Heart left ventricle (tissue), 16 donors: ENCODE data around the gene UNC45A. TPM values are rescaled to one million over a fixed set of nuclear protein-coding genes. Genes with fewer than 3 reads are reported as not detected.
"Not testable (repeated sequence)": the region's sequence is repeated elsewhere in the genome, so short reads cannot be mapped to it uniquely, and the experiment has no call there.

Experiments used
- ATAC-seq, 4 donors: fragments of 200-7000 bp; cut with Tn5 transposase; one replicate each; pipeline ENCODE4 v1.9.1; 2020 to 2022; ENCODE audit warnings: moderate library complexity in 4 of 4, mild to moderate bottlenecking in 3 of 4, moderate number of reproducible peaks in 1 of 4
- DNase-seq, 5 donors: peaks; one replicate each; pipeline ENCODE4 v3.0.0-alpha.2; 2020
- H3K27ac ChIP-seq, 12 donors: fragments of 200-600 bp; sonication (generic) in 4 of 12; one replicate each; pipeline versions ENCODE4 v1.5.0 to v1.8.0; 2016 to 2022; ENCODE audit warnings: mild to moderate bottlenecking in 2 of 12
- H3K27me3 ChIP-seq, 9 donors: fragments of 200-600 bp; sonication (generic) in 2 of 9; one replicate each; pipeline versions ENCODE4 v1.5.1 to v1.8.0; 2016 to 2022; ENCODE audit warnings: mild to moderate bottlenecking in 3 of 9
- H3K36me3 ChIP-seq, 9 donors: fragments of 200-600 bp; sonication (generic) in 2 of 9; one replicate each; pipeline versions ENCODE4 v1.5.0 to v1.8.0; 2018 to 2022; ENCODE audit warnings: mild to moderate bottlenecking in 2 of 9
- H3K4me1 ChIP-seq, 12 donors: fragments of 200-600 bp; sonication (generic) in 4 of 12; one replicate each; pipeline versions ENCODE4 v1.5.0 to v1.8.0; 2016 to 2022; ENCODE audit warnings: mild to moderate bottlenecking in 3 of 12
- H3K4me3 ChIP-seq, 12 donors: fragments of 200-600 bp; sonication (generic) in 4 of 12; one replicate each; pipeline versions ENCODE4 v1.5.0 to v1.8.0; 2017 to 2022; ENCODE audit warnings: mild to moderate bottlenecking in 9 of 12, moderate library complexity in 4 of 12
- H3K9me3 ChIP-seq, 12 donors: fragments of 200-600 bp; sonication (generic) in 4 of 12; one replicate each; pipeline versions ENCODE4 v1.5.0 to v1.8.0; 2016 to 2022; ENCODE audit warnings: mild to moderate bottlenecking in 1 of 12
- POLR2A ChIP-seq, 2 donors: fragments of 450-650 bp; IDR thresholded peaks; one replicate each; pipeline ENCODE4 v1.6.1; 2017; ENCODE audit warnings: antibody characterized with exemption in 2 of 2, mild to moderate bottlenecking in 2 of 2, moderate library complexity in 2 of 2
- whole genome bisulfite sequencing, 4 donors: extraction: QIAGEN DNeasy Blood & Tissue Kit in 2 of 4; methylation state at CpG; one replicate each; pipeline versions ENCODE4 v1.1.5 to v1.1.7; 2013 to 2018; 5-methylcytosine and 5-hydroxymethylcytosine counted together
- intact Hi-C, 10 donors: fragments of 100-400 bp; cut with DNase I; formaldehyde crosslinking; loops; one replicate each; pipeline versions ENCODE4 v1.11.1 to v1.14.2; 2022
- polyA plus RNA-seq, 2 donors: library from polyadenylated mRNA; stranded (reverse); fragments of 200-250 nt; gene quantifications; one replicate each; pipeline ENCODE4 v1.2.3, GENCODE V29; 2013
- total RNA-seq, 9 donors: library from RNA; depleted of rRNA in 2 of 9; stranded (reverse); fragments of >200 nt in 2 of 9; fragmentation: NEBNext Ultra II Directional in 3 of 9; extraction: Animal tissue kit (Norgen Biotek cat#: 25700) in 3 of 9; gene quantifications; one replicate each; pipeline versions ENCODE4 v1.1.0 to v1.2.4, GENCODE V29; 2016 to 2023
- TF ChIP-seq, protein P1 (sequence below), 12 donors: fragments of 200-600 bp; sonication (generic) in 4 of 12; IDR thresholded peaks; one replicate each; pipeline versions ENCODE4 v1.5.0 to v1.8.0; 2018 to 2022; ENCODE audit warnings: antibody characterized with exemption in 12 of 12, mild to moderate bottlenecking in 5 of 12
- donor health status: ischemic (EF 13 %, LVEDD 7.1; RV severe dilation, severe dysfunction).
- donor health status: healthy with polysubstance abuse.
- donor health status: DM: no; HTN: yes; CAD: no.
- donor health status: DM: no; HTN: no; CAD: no.
- donor health status: ischemic (EF 25% LVEDD 6.9; RV normal size, moderate dysfunction).
- donor health status: ischemic (EF 25% LVEDD 5.7; RV mildly dilated, moderate dysfunction).
- donor health status: healthy.
- donor health status: DM: yes; HTN: yes; CAD: no.
- donor health status: ischemic (EF 35%, LVEDD 5.7; RV mildly dilated, moderate dysfunction).
- donor health status: nonischemic (EF 11% LVEDD 7.7; RV severe dilation, severe dysfunction).
- donor health status: DM: yes; HTN: yes; CAD: no.
- donor health status: PGD.
- donor health status: ischemic (EF 29% LVEDD 5.4; RV normal size, mild dysfunction).
- donor health status: nonischemic (EF 23%, LVEDD 6.1; RV moderate dilation, normal function).

UNC45A gene
- total and polyA plus RNA-seq, 11 donors, result 12.0 to 34.0 (median 21.9) TPM

DNA sequence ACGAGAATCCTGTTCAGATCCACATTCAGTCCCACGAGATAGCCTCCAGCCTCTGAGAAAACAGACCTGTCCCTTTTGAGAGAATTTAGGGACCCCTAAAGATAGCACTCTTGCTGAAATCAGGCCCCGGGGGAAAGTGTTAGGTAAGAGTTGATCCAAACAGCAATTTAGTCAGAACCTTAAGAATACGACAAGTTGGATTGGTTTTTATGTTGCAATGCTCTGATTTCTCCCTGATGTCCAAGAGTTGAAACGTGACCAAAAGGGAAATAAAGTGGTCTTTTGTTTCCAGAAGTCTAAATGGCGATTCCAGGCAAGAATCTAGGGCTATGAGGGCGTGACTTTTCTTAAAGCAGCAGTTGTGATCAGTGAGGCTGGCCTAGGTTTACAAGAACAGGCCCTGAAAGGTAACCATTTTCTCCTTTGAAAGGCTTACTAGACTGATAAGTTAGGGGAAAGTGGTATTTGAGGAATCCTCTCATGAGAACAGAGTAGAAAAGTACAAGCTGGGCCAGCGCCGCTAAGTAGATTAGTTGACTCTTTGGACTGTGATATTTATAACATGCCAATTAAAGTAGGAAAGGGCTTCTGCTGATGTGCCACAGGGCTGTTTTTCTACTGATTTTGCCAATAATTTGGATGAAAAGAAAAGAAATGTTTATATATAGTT is 27.1 kb upstream of the UNC45A start:
- Histone ChIP-seq H3K4me1 (peaks cover 3 to 50% (median 29%) of the 10 kb centered on the region in 12 donors), H3K36me3 (peaks cover 8 to 82% (median 74%) of the 10 kb centered on the region in 9 donors), H3K27ac (peak overlapping the region; percentile 26 to 86 (median 70)), H3K27me3 (no peaks in the 10 kb centered on the region), H3K9me3 (no peaks in the 10 kb centered on the region), H3K4me3 (no peak overlapping the region)
- DNase-seq, result no peak
- 49 to 53% (median 50%) methylated on average over 7 to 9 of the region's 9 CpGs for WGBS, 4 donors
- TF ChIP-seq, protein P1, sequence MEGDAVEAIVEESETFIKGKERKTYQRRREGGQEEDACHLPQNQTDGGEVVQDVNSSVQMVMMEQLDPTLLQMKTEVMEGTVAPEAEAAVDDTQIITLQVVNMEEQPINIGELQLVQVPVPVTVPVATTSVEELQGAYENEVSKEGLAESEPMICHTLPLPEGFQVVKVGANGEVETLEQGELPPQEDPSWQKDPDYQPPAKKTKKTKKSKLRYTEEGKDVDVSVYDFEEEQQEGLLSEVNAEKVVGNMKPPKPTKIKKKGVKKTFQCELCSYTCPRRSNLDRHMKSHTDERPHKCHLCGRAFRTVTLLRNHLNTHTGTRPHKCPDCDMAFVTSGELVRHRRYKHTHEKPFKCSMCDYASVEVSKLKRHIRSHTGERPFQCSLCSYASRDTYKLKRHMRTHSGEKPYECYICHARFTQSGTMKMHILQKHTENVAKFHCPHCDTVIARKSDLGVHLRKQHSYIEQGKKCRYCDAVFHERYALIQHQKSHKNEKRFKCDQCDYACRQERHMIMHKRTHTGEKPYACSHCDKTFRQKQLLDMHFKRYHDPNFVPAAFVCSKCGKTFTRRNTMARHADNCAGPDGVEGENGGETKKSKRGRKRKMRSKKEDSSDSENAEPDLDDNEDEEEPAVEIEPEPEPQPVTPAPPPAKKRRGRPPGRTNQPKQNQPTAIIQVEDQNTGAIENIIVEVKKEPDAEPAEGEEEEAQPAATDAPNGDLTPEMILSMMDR (IDR thresholded peaks at IDR 0.05), result no peak
- TF ChIP-seq POLR2A (IDR thresholded peaks at IDR 0.05), result no peak
- peak in 2 of 4 donors; percentile 15 to 31 for ATAC-seq
- intact Hi-C loops, result no loop called here

DNA sequence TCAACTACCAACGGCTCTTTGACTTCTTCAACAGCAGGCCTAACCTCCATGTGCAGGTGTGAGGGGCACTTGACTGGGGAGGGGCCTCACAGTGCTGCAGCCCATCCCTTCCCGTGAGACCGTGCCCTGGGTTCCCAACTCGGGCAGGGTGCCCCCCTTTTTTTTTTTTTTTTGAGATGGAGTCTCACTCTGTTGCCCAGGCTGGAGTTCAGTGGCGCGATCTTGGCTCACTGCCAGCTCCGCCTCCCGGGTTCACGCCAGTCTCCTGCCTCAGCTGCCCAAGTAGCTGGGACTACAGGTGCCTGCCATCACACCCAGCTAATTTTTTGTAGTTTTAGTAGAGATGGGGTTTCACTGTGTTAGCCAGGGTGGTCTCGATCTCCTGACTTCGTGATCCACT is 25.6 kb upstream of the UNC45A start:
- H3K9me3 ChIP-seq, H3K27me3 ChIP-seq, ATAC-seq, H3K4me3 ChIP-seq, DNase-seq, intact Hi-C loops: not testable (repeated sequence)
- Histone ChIP-seq H3K4me1 (peaks cover 0 to 39% (median 22%) of the 10 kb centered on the region in 12 donors), H3K27ac (peak overlapping the region in 1 of 12 donors; percentile 71), H3K36me3 (peaks cover 8 to 96% (median 89%) of the 10 kb centered on the region in 9 donors)
- WGBS, 4 donors, result 87 to 93% (median 91%) methylated on average over 11 of the region's 11 CpGs

DNA sequence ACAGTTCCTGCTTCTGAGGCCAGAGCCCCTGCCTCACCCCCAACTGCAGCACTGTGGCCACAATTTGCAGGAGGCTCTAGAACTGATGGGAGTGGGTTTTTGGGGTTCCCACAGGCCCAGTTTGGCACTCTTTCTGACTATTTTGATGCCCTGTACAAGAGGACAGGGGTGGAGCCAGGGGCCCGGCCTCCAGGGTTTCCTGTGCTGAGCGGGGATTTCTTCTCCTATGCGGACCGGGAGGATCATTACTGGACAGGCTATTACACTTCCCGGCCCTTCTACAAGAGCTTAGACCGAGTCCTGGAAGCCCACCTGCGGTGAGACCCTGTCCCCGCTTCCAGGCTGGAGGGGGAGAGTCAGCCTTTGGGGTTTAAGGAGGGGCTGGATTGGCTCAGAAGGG is 25.1 kb upstream of the UNC45A start:
- Histone ChIP-seq H3K9me3 (no peaks in the 10 kb centered on the region), H3K27ac (no peak overlapping the region), H3K36me3 (peaks cover 8 to 98% (median 92%) of the 10 kb centered on the region in 9 donors), H3K27me3 (no peaks in the 10 kb centered on the region), H3K4me1 (peaks cover 0 to 43% (median 22%) of the 10 kb centered on the region in 12 donors), H3K4me3 (no peak overlapping the region)
- TF ChIP-seq, protein P1 (IDR thresholded peaks at IDR 0.05), result no peak
- TF ChIP-seq POLR2A (IDR thresholded peaks at IDR 0.05), result no peak
- no peak for ATAC-seq
- 93 to 99% (median 96%) methylated on average over 6 to 8 of the region's 8 CpGs for WGBS, 4 donors
- no peak for DNase-seq
- intact Hi-C loops, result no loop called here

DNA sequence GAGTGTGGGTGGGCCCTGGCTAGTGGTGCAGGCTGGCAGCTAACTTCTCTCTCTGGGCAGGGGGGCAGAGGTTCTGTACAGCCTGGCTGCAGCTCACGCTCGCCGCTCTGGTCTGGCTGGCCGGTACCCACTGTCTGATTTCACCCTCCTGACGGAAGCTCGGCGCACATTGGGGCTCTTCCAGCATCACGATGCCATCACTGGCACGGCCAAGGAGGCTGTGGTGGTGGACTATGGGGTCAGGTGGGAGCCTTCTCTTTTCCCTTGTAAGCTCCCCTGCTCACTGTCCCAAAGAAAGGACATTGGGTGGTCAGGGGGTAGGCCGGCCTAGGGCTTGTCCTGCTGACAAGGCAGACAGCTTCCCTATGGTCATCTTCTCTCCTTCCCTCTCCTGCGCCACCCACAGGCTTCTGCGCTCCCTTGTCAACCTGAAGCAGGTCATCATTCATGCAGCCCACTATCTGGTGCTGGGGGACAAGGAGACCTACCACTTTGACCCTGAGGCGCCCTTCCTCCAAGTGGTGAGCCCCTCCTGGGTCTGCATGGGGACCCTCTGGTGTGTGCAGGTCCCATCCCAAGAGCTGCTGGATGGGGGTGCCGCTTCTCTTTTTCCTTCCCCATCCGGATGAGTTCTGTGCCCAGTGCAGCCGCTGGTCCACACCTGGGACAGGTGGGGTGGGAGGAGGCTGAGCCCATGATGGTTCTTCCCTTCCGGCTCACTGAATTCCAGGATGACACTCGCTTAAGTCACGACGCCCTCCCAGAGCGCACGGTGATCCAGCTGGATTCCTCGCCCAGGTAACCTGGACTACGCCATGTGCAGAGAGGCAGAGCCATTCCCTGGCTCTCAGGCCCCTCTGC is 24.4 kb upstream of the UNC45A start:
- no peak for DNase-seq
- H3K36me3 ChIP-seq, result peaks cover 8 to 98% (median 92%) of the 10 kb centered on the region in 9 donors
- no peaks in the 10 kb centered on the region for H3K27me3 ChIP-seq
- intact Hi-C loops, result no loop called here
- TF ChIP-seq POLR2A (IDR thresholded peaks at IDR 0.05), result no peak
- TF ChIP-seq, protein P1 (IDR thresholded peaks at IDR 0.05), result no peak
- H3K4me3 ChIP-seq, result no peak overlapping the region
- 94 to 95% (median 94%) methylated on average over 23 to 24 of the region's 24 CpGs for WGBS, 4 donors
- ATAC-seq, result no peak
- H3K9me3 ChIP-seq, result no peaks in the 10 kb centered on the region
- no peak overlapping the region for H3K27ac ChIP-seq
- H3K4me1 ChIP-seq, result peaks cover 0 to 50% (median 23%) of the 10 kb centered on the region in 12 donors
